HCT116 (cell line): ENCODE data around the gene SOX6. TPM values are rescaled to one million over a fixed set of nuclear protein-coding genes. Genes with fewer than 3 reads are reported as not detected.

Experiments used
- ATAC-seq: fragments of 200-7000 bp; cut with Tn5 transposase; 2 replicates; pipeline ENCODE4 v1.9.1; 2020; ENCODE audit warnings: mild to moderate bottlenecking, moderate library complexity
- BruUV-seq: library from RNA; stranded (reverse); fragments of 400-500 nt; replicated peaks from 2 replicates; lab custom pipeline; 2021; lab: Mats Ljungman, UMichigan
- CTCF ChIA-PET: fragments of 300-600 bp; sonication (Branson Sonifier 250); formaldehyde crosslinking; loops from one replicate; lab custom pipeline; 2021; ENCODE audit warnings: antibody characterized with exemption; lab: Charles Lee
- POLR2A ChIA-PET: fragments of 300-600, 350-600 bp; sonication (Branson Sonifier 250); formaldehyde crosslinking; loops from one replicate; lab custom pipeline; 2021; ENCODE audit warnings: antibody characterized with exemption; lab: Charles Lee
- RAD21 ChIA-PET, 2 experiments: fragments of 300-600 bp; sonication (Branson Sonifier 250); formaldehyde crosslinking; loops; one replicate each; lab custom pipeline; 2023; ENCODE audit warnings: low total read pairs in 2 of 2; ENCODE audit not compliant: uncharacterized antibody in 2 of 2, unreplicated experiment in 2 of 2, low non-redundant PET in 1 of 2; lab: Charles Lee
- DNase-seq: peaks from one replicate; pipeline ENCODE4 v3.0.0-alpha.2; 2010; ENCODE audit warnings: low read depth, low spot score
- H2AFZ ChIP-seq: fragments of 200-600 bp; shearing (Covaris generic), sonication (generic); 2 replicates; pipeline ENCODE4 v1.6.1; 2017; ENCODE audit warnings: low read depth, mixed run types, mixed read lengths, antibody characterized with exemption, low read length; ENCODE audit not compliant: poor library complexity, severe bottlenecking
- H3K27ac ChIP-seq: 2 replicates; pipeline ENCODE4 v1.5.1; 2012; ENCODE audit warnings: low read depth, low read length
- H3K27me3 ChIP-seq: fragments of 200-600 bp; sonication (generic); 2 replicates; pipeline ENCODE4 v1.6.1; 2016; ENCODE audit warnings: mixed run types, low read length, mixed read lengths; ENCODE audit not compliant: insufficient read depth
- H3K36me3 ChIP-seq, 2 experiments: fragments of 200-500 bp in 1 of 2; fragments of 200-600 bp in 1 of 2; sonication (Bioruptor generic) in 1 of 2; sonication (generic) in 1 of 2; 2 replicates each; pipeline versions ENCODE4 v1.5.1 to v1.6.1; 2014 to 2016; ENCODE audit warnings: low read length in 2 of 2, inconsistent platforms in 1 of 2, mixed read lengths in 1 of 2, mixed run types in 1 of 2; ENCODE audit not compliant: insufficient read depth in 2 of 2, control insufficient read depth in 1 of 2
- H3K4me1 ChIP-seq, 2 experiments: fragments of 200-600 bp in 1 of 2; sonication (generic) in 1 of 2; 2 replicates each; pipeline versions ENCODE4 v1.5.1 to v1.6.1; 2012 to 2017; ENCODE audit warnings: low read length in 2 of 2, inconsistent platforms in 1 of 2, mild to moderate bottlenecking in 1 of 2, mixed read lengths in 1 of 2, mixed run types in 1 of 2, moderate library complexity in 1 of 2; ENCODE audit not compliant: insufficient read depth in 2 of 2, control insufficient read depth in 1 of 2
- H3K4me2 ChIP-seq: fragments of 200-600 bp; sonication (generic); 2 replicates; pipeline ENCODE4 v1.6.1; 2017; ENCODE audit warnings: mixed run types, low read length, mixed read lengths
- H3K4me3 ChIP-seq, 2 experiments: fragments of 200-600 bp in 1 of 2; sonication (generic) in 1 of 2; replicated peaks in 1 of 2; 2 replicates each; pipeline ENCODE4 v1.5.1; 2011 to 2016; ENCODE audit warnings: low read length in 2 of 2, control low read depth in 1 of 2, low read depth in 1 of 2, mild to moderate bottlenecking in 1 of 2, mixed read lengths in 1 of 2, mixed run types in 1 of 2
- H3K79me2 ChIP-seq: fragments of 200-600 bp; sonication (generic); 2 replicates; pipeline ENCODE4 v1.6.1; 2017; ENCODE audit warnings: mild to moderate bottlenecking, mixed run types, low read length, moderate library complexity, mixed read lengths; ENCODE audit not compliant: insufficient read depth
- H3K9ac ChIP-seq: fragments of 200-600 bp; sonication (generic); 2 replicates; pipeline ENCODE4 v1.6.1; 2016; ENCODE audit warnings: low read length, mixed read lengths
- H3K9me2 ChIP-seq: fragments of 200-600 bp; sonication (generic), shearing (Covaris generic); 2 replicates; pipeline ENCODE4 v1.6.1; 2017; ENCODE audit warnings: mixed run types, mild to moderate bottlenecking, moderate library complexity; ENCODE audit not compliant: insufficient read depth
- H3K9me3 ChIP-seq, 2 experiments: fragments of 200-500 bp in 1 of 2; fragments of 200-600 bp in 1 of 2; sonication (Bioruptor generic) in 1 of 2; sonication (generic) in 1 of 2; 2 replicates each; pipeline ENCODE4 v1.6.1; 2014 to 2017; ENCODE audit warnings: low read length in 2 of 2, mixed read lengths in 2 of 2, inconsistent platforms in 1 of 2, low read depth in 1 of 2, mild to moderate bottlenecking in 1 of 2, mixed run types in 1 of 2, moderate library complexity in 1 of 2; ENCODE audit not compliant: control insufficient read depth in 1 of 2, insufficient read depth in 1 of 2
- H4K20me1 ChIP-seq: fragments of 200-600 bp; sonication (generic), shearing (Covaris generic); 2 replicates; pipeline ENCODE4 v1.6.1; 2017; ENCODE audit warnings: mixed run types, mild to moderate bottlenecking, moderate library complexity; ENCODE audit not compliant: insufficient read depth
- EGR1 ChIP-seq: IDR thresholded peaks from 2 replicates; pipeline ENCODE4 v1.6.1; 2012; ENCODE audit warnings: low read depth
- ELF1 ChIP-seq: IDR thresholded peaks from 2 replicates; pipeline ENCODE4 v1.6.1; 2012; ENCODE audit warnings: low read depth, borderline replicate concordance
- EZH2phosphoT487 ChIP-seq: fragments of 200-600 bp; IDR thresholded peaks from 2 replicates; pipeline ENCODE4 v1.6.1; 2018; ENCODE audit warnings: antibody characterized with exemption, borderline replicate concordance
- FOSL1 ChIP-seq: IDR thresholded peaks from 2 replicates; pipeline ENCODE4 v1.6.1; 2012; ENCODE audit warnings: low read depth
- JUND ChIP-seq: IDR thresholded peaks from 2 replicates; pipeline ENCODE4 v1.6.1; 2012
- POLR2A ChIP-seq: IDR thresholded peaks from 2 replicates; pipeline ENCODE4 v1.7.0; 2011; ENCODE audit warnings: borderline replicate concordance; ENCODE audit not compliant: insufficient read depth, insufficient read length; ENCODE audit errors: extremely low read depth
- POLR2AphosphoS5 ChIP-seq: IDR thresholded peaks from 2 replicates; pipeline ENCODE4 v1.6.1; 2011; ENCODE audit warnings: mild to moderate bottlenecking, low read depth, low read length, moderate library complexity
- SRF ChIP-seq: IDR thresholded peaks from 2 replicates; pipeline ENCODE4 v1.6.1; 2012; ENCODE audit warnings: low read depth
- TCF7L2 ChIP-seq: IDR thresholded peaks from 2 replicates; pipeline ENCODE4 v1.7.0; 2011; ENCODE audit warnings: borderline replicate concordance, inconsistent platforms; ENCODE audit not compliant: insufficient read depth, insufficient read length; ENCODE audit errors: extremely low read depth
- YY1 ChIP-seq: IDR thresholded peaks from 2 replicates; pipeline ENCODE4 v1.6.1; 2011; ENCODE audit warnings: low read length, low read depth, moderate library complexity, mild to moderate bottlenecking; ENCODE audit not compliant: insufficient replicate concordance; ENCODE audit errors: extremely low read depth
- ZFX ChIP-seq: fragments of 450-650 bp; IDR thresholded peaks from 2 replicates; pipeline ENCODE4 v1.6.1; 2017
- ZNF274 ChIP-seq: fragments of 200-500 bp; sonication (Bioruptor generic); IDR thresholded peaks from 2 replicates; pipeline ENCODE4 v1.6.1; 2014; ENCODE audit warnings: mild to moderate bottlenecking, low read depth, low read length, inconsistent platforms
- intact Hi-C: fragments of 100-400 bp; cut with micrococcal nuclease; formaldehyde crosslinking; loops from 2 replicates; pipeline ENCODE4 v1.10.0; 2022
- total RNA-seq: library from RNA; stranded (reverse); gene quantifications from one replicate; pipeline ENCODE4 v1.2.1, GENCODE V29; 2021; ENCODE audit not compliant: unreplicated experiment
- TF ChIP-seq, protein P1 (sequence below): IDR thresholded peaks from 2 replicates; pipeline ENCODE4 v1.6.1; 2011; ENCODE audit warnings: mild to moderate bottlenecking, low read length, moderate library complexity; ENCODE audit not compliant: insufficient replicate concordance; ENCODE audit errors: extremely low read depth
- TF ChIP-seq, protein P2 (sequence below): IDR thresholded peaks from 2 replicates; pipeline ENCODE4 v1.6.1; 2012
- TF ChIP-seq, protein P3 (sequence below), 3 experiments: fragments of 200-600 bp in 1 of 3; sonication (generic) in 1 of 3; IDR thresholded peaks in 2 of 3; conservative IDR thresholded peaks in 1 of 3; 2 replicates each; pipeline ENCODE4 v1.5.1; 2012 to 2017; ENCODE audit warnings: low read depth in 2 of 3, low read length in 2 of 3, antibody characterized with exemption in 1 of 3, borderline replicate concordance in 1 of 3, control low read depth in 1 of 3, mild to moderate bottlenecking in 1 of 3, mixed read lengths in 1 of 3, mixed run types in 1 of 3, moderate library complexity in 1 of 3; ENCODE audit not compliant: insufficient read depth in 1 of 3

Gene SOX6
- total RNA-seq, 1 experiment from 2014 or later: 0.81 TPM

DNA sequence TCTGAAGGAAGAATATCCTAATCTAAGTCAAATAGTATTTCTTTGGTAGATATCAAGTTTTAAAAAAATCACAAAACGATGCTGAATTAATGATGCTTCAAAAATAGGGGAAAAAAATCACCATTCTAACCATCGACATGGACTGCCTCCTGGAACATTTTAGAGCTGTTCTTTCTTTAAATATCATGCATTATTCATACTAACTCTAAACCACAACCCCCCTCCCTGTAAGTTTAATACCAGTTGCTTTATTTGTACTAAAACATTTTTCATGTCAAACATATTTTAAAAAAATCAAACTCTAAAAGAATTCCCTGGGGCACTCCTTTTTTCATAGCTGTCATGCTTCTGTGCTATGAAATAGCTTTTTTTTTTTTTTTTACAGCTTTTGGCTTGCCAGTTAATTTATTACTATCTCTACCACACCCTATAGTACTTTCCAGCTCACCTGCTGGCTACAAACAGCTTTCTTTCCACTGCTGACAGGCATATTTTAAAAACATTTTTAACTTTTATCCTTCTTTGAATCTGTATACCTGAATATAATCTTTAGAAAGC lies 256.9 kb downstream of the SOX6 start:
- TF ChIP-seq YY1 (no peak), EGR1 (no peak), FOSL1 (no peak), SRF (no peak), EZH2phosphoT487 (no peak)
- TF ChIP-seq, protein P1, sequence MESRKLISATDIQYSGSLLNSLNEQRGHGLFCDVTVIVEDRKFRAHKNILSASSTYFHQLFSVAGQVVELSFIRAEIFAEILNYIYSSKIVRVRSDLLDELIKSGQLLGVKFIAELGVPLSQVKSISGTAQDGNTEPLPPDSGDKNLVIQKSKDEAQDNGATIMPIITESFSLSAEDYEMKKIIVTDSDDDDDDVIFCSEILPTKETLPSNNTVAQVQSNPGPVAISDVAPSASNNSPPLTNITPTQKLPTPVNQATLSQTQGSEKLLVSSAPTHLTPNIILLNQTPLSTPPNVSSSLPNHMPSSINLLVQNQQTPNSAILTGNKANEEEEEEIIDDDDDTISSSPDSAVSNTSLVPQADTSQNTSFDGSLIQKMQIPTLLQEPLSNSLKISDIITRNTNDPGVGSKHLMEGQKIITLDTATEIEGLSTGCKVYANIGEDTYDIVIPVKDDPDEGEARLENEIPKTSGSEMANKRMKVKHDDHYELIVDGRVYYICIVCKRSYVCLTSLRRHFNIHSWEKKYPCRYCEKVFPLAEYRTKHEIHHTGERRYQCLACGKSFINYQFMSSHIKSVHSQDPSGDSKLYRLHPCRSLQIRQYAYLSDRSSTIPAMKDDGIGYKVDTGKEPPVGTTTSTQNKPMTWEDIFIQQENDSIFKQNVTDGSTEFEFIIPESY: no peak
- H2AFZ ChIP-seq: no peak overlapping the region
- H3K27ac ChIP-seq: no peak overlapping the region
- H3K27me3 ChIP-seq: peaks cover 24% of the 10 kb centered on the region
- no peaks in the 10 kb centered on the region for H3K9me2 ChIP-seq
- no TSS peak for BruUV-seq
- DNase-seq (no peak), ATAC-seq (no peak)
- H3K9ac ChIP-seq: no peak overlapping the region
- no peak overlapping the region for H3K4me3 ChIP-seq
- H3K4me1 ChIP-seq: no peaks in the 10 kb centered on the region
- CTCF ChIA-PET: no interaction called here
- no peaks in the 10 kb centered on the region for H3K9me3 ChIP-seq
- no peaks in the 10 kb centered on the region for H3K36me3 ChIP-seq
- H3K79me2 ChIP-seq: no peaks in the 10 kb centered on the region
- H3K4me2 ChIP-seq: no peak overlapping the region
- no peaks in the 10 kb centered on the region for H4K20me1 ChIP-seq
- POLR2A ChIA-PET: no interaction called here
- intact Hi-C loops: no loop called here
- RAD21 ChIA-PET: no interaction called here

DNA sequence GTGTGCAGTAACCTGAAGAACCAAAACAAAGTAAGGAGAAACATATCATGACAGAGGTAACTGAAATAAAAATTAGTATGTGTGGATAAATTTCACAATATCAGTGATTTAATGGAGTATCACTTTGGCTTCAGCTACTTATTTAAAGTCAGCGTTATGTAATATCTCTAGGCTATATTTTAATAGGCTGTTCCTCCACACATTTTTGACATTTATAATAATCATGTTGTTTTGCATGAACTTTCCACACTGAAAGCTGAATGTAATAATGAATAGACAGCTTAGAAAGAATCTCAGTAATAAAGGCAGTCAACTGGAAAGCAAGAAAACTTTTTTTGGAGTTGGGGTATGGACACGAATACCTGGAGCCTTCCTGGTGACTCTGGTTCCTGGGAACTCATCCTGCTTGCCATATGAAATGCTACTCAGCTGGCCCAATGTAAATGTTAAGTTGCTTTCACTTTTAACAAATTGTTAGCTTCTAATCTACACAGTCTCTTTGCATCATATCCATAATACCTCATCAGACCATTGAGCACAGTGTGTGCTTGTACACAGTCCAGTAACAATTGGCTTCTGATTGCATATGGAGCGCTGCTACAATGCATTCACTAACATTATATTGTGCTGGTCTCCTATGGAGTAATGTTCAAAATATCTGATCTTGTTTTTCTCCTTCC lies 257.7 kb downstream of the SOX6 start:
- Histone ChIP-seq H3K79me2 (no peaks in the 10 kb centered on the region), H3K36me3 (no peaks in the 10 kb centered on the region), H3K9ac (no peak overlapping the region), H4K20me1 (no peaks in the 10 kb centered on the region), H2AFZ (no peak overlapping the region), H3K4me2 (no peak overlapping the region), H3K9me2 (no peaks in the 10 kb centered on the region), H3K27ac (no peak overlapping the region), H3K4me3 (no peak overlapping the region), H3K9me3 (no peaks in the 10 kb centered on the region), H3K27me3 (peaks cover 24% of the 10 kb centered on the region), H3K4me1 (no peaks in the 10 kb centered on the region)
- DNase-seq (no peak), ATAC-seq (no peak)
- POLR2A ChIA-PET: no interaction called here
- CTCF ChIA-PET: no interaction called here
- RAD21 ChIA-PET: no interaction called here
- intact Hi-C loops: no loop called here
- BruUV-seq: no TSS peak
- TF ChIP-seq POLR2AphosphoS5 (no peak), TCF7L2 (no peak), ZFX (no peak), JUND (no peak), EZH2phosphoT487 (no peak), YY1 (no peak), ELF1 (no peak), ZNF274 (no peak), POLR2A (no peak)
- TF ChIP-seq, protein P2, sequence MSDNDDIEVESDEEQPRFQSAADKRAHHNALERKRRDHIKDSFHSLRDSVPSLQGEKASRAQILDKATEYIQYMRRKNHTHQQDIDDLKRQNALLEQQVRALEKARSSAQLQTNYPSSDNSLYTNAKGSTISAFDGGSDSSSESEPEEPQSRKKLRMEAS: no peak
- TF ChIP-seq, protein P3, sequence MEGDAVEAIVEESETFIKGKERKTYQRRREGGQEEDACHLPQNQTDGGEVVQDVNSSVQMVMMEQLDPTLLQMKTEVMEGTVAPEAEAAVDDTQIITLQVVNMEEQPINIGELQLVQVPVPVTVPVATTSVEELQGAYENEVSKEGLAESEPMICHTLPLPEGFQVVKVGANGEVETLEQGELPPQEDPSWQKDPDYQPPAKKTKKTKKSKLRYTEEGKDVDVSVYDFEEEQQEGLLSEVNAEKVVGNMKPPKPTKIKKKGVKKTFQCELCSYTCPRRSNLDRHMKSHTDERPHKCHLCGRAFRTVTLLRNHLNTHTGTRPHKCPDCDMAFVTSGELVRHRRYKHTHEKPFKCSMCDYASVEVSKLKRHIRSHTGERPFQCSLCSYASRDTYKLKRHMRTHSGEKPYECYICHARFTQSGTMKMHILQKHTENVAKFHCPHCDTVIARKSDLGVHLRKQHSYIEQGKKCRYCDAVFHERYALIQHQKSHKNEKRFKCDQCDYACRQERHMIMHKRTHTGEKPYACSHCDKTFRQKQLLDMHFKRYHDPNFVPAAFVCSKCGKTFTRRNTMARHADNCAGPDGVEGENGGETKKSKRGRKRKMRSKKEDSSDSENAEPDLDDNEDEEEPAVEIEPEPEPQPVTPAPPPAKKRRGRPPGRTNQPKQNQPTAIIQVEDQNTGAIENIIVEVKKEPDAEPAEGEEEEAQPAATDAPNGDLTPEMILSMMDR (IDR thresholded peaks at IDR 0.05 in 2 of 3, conservative IDR thresholded peaks at IDR 0.05 in 1 of 3; ENCODE audit: borderline replicate concordance in 1 of 3, insufficient read depth in 1 of 3, low read depth in 2 of 3, low read length in 2 of 3): no peak
